GM12892 (cell line): ENCODE data around the gene ACSS1.

Source experiments
- POLR2A ChIP-seq: IDR thresholded peaks from 2 replicates; pipeline ENCODE4 v1.6.1; 2011; ENCODE audit warnings: low read depth, low read length, control low read depth
- POLR2AphosphoS5 ChIP-seq: IDR thresholded peaks from 2 replicates; pipeline ENCODE4 v1.6.1; 2011; ENCODE audit warnings: low read depth, low read length, control low read depth
- TAF1 ChIP-seq: IDR thresholded peaks from 2 replicates; pipeline ENCODE4 v1.6.1; 2011; ENCODE audit warnings: low read depth, mild to moderate bottlenecking, control low read depth, low read length, borderline replicate concordance

DNA sequence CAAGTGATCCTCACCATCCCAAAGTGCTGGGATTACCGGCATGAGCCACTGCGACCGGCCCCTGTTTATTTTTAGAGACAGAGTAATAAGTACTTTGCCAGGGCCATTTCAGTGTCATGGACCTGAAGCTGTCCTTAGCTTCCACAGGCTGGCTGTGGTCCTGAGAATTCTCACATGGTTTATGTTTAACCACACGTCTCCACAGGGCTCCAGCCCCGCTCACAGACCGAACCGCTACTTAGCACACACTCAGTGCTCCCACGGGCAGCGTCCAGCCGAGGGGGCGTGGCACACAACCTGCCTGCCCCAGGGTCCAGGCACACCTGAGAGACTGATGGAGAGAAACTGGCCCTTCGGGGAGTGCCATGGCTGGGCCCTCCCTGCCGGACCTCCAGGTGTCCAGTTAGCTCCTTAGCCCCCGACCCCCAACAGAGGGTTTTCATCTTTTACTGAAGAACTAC lies 11.7 kb downstream of the ACSS1 start:
- TF ChIP-seq TAF1 (no peak), POLR2AphosphoS5 (no peak), POLR2A (no peak)
